ENCODE measurements around the gene C1QTNF8.

DNA sequence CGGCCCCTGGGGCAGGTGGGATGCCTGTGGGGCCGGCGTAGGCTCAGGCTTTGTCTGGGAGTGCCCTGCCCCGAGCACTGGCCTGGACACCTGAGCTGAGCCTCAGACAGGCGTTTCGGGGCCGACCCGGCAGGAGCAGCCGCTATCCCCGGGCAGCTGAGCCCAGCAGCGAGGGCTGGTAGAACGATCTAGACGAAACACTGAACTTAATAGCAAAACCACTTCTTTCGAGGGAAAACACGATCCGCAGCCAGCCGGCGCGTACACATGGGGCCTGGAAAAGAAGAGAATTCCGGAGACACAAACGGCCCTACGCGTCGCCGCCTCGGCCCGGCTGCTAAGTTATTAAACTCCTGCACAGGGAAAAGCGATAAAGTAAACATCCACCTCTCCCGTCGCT is 45.5 kb downstream of the C1QTNF8 start:
- no peak for TF ChIP-seq ZNF514 (tag by site-specific recombination; IDR thresholded peaks at IDR 0.05)
- no peak for TF ChIP-seq CTCF (tag by site-specific recombination; IDR thresholded peaks at IDR 0.05)
- no peak for TF ChIP-seq ZNF23 (tag by site-specific recombination; IDR thresholded peaks at IDR 0.05; ENCODE audit: borderline replicate concordance)
- TF ChIP-seq, protein P1, sequence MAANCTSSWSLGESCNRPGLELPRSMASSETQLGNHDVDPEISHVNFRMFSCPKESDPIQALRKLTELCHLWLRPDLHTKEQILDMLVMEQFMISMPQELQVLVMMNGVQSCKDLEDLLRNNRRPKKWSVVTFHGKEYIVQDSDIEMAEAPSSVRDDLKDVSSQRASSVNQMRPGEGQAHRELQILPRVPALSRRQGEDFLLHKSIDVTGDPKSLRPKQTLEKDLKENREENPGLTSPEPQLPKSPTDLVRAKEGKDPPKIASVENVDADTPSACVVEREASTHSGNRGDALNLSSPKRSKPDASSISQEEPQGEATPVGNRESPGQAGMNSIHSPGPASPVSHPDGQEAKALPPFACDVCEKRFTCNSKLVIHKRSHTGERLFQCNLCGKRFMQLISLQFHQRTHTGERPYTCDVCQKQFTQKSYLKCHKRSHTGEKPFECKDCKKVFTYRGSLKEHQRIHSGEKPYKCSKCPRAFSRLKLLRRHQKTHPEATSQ (tag by site-specific recombination; IDR thresholded peaks at IDR 0.05) = no peak
